MCF 10A (cell line): Measurements from ENCODE around the gene CIT. TPM values are rescaled to one million over a fixed set of nuclear protein-coding genes. Genes with fewer than 3 reads are reported as not detected.

Experiments used
- BruUV-seq: library from RNA; stranded (reverse); fragments of 400-500 nt; replicated peaks from 2 replicates; lab custom pipeline; 2021; lab: Mats Ljungman, UMichigan
- CTCF ChIA-PET: fragments of 300-600 bp; sonication (Branson Sonifier 250); formaldehyde crosslinking; extraction: SDS; loops from one replicate; lab custom pipeline; 2021; ENCODE audit warnings: antibody characterized with exemption, inconsistent platforms; lab: Yijun Ruan, JAX
- POLR2A ChIA-PET: fragments of 300-600, 350-650 bp; sonication (Branson Sonifier 250); formaldehyde crosslinking; extraction: SDS; loops from one replicate; lab custom pipeline; 2020; ENCODE audit warnings: antibody characterized with exemption, inconsistent platforms; lab: Yijun Ruan, JAX
- DNase-seq: peaks from one replicate; pipeline ENCODE4 v3.0.0-alpha.2; 2018; ENCODE audit not compliant: unreplicated experiment
- H3K27ac Mint-ChIP-seq: one replicate; pipeline ENCODE4 v1.8.0; 2022; ENCODE audit warnings: mild to moderate bottlenecking, low read depth, mixed read lengths; ENCODE audit not compliant: unreplicated experiment
- H3K27me3 Mint-ChIP-seq: one replicate; pipeline ENCODE4 v1.8.0; 2022; ENCODE audit warnings: mixed read lengths; ENCODE audit not compliant: insufficient read depth, unreplicated experiment
- H3K36me3 Mint-ChIP-seq: one replicate; pipeline ENCODE4 v1.8.0; 2022; ENCODE audit warnings: mild to moderate bottlenecking, moderate library complexity, mixed read lengths; ENCODE audit not compliant: insufficient read depth, unreplicated experiment
- H3K4me1 Mint-ChIP-seq: one replicate; pipeline ENCODE4 v1.8.0; 2022; ENCODE audit warnings: mixed read lengths; ENCODE audit not compliant: insufficient read depth, unreplicated experiment
- H3K4me3 Mint-ChIP-seq: one replicate; pipeline ENCODE4 v1.8.0; 2022; ENCODE audit warnings: mild to moderate bottlenecking, moderate library complexity, mixed read lengths; ENCODE audit not compliant: unreplicated experiment
- H3K9me3 Mint-ChIP-seq: one replicate; pipeline ENCODE4 v1.8.0; 2022; ENCODE audit warnings: mixed read lengths; ENCODE audit not compliant: unreplicated experiment
- intact Hi-C: fragments of 100-400 bp; cut with micrococcal nuclease; formaldehyde crosslinking; loops from 2 replicates; pipeline ENCODE4 v1.14.1; 2022
- total RNA-seq: library from RNA; stranded (reverse); gene quantifications from 2 replicates; pipeline ENCODE4 v1.2.3, GENCODE V29; 2022
- TF ChIP-seq, protein P1 (sequence below): fragments of 200-600 bp; IDR thresholded peaks from one replicate; pipeline ENCODE4 v1.8.0; 2022; ENCODE audit warnings: antibody characterized with exemption, mild to moderate bottlenecking; ENCODE audit not compliant: unreplicated experiment

CIT gene
- total RNA-seq, 1 experiment from 2014 or later: 25.0 TPM

DNA sequence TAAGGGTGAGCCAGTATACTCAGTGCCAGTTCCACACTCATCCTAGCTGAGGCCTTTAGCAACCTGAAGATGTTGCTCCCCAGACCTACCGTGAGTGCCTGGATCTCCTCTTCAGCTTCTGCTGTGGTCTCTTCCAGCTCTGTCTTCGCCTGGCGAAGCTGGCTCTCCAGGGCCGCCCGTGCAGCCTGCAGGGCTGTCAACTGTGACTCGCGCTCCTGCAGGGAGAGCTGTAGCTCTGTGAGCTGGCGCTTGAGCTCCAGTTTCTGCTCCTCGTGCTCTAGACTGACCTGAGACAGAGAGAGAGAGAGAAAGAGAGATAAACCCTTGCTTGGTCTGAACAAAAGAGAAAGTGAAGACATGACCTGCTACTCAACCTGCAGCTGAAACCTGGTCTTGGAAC, 125.2 kb downstream of the CIT start:
- ChIA-PET POLR2A (interaction anchor here (0.8 kb wide), 1 partner anchor 29 kb away, joined by 3 read pairs; no protein-coding TSS in a partner anchor), CTCF (interaction anchor here (0.7 to 1.7 kb wide), 2 partner anchors 11 to 53 kb away, joined by 3 to 6 read pairs; no protein-coding TSS in a partner anchor)
- no TSS peak for BruUV-seq
- H3K27ac Mint-ChIP-seq: no peak overlapping the region
- no peaks in the 10 kb centered on the region for H3K27me3 Mint-ChIP-seq
- intact Hi-C loops: no loop called here
- TF ChIP-seq, protein P1, sequence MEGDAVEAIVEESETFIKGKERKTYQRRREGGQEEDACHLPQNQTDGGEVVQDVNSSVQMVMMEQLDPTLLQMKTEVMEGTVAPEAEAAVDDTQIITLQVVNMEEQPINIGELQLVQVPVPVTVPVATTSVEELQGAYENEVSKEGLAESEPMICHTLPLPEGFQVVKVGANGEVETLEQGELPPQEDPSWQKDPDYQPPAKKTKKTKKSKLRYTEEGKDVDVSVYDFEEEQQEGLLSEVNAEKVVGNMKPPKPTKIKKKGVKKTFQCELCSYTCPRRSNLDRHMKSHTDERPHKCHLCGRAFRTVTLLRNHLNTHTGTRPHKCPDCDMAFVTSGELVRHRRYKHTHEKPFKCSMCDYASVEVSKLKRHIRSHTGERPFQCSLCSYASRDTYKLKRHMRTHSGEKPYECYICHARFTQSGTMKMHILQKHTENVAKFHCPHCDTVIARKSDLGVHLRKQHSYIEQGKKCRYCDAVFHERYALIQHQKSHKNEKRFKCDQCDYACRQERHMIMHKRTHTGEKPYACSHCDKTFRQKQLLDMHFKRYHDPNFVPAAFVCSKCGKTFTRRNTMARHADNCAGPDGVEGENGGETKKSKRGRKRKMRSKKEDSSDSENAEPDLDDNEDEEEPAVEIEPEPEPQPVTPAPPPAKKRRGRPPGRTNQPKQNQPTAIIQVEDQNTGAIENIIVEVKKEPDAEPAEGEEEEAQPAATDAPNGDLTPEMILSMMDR: no peak
- H3K4me1 Mint-ChIP-seq: no peaks in the 10 kb centered on the region
- no peak for DNase-seq
- H3K9me3 Mint-ChIP-seq: no peaks in the 10 kb centered on the region
- H3K4me3 Mint-ChIP-seq: no peak overlapping the region
- H3K36me3 Mint-ChIP-seq: peaks cover 7% of the 10 kb centered on the region

DNA sequence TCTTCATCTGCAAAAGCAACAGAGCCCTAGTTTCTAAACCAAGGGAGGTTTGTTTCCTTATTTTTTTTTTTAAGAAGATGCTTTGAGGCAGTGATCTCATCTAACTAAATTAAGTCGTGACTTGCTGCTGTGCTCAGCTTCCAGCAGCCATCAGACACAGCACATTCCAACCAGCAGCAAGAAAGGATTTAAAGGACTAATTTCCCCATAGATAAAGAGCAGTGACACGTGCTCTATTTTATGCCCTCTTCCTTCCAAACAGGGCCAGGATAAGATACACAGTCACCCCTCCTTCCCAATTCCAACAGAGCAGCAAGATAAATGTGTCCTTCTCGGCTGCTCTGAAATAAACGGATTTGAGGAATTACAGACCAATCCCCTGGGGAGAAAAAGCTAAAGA, 127.5 kb downstream of the CIT start:
- DNase-seq: no peak
- H3K27ac Mint-ChIP-seq: no peak overlapping the region
- CTCF ChIA-PET: interaction anchor here (1.2 kb wide), 1 partner anchor 18 kb away, joined by 3 read pairs; no protein-coding TSS in a partner anchor
- POLR2A ChIA-PET: no interaction called here
- no peak overlapping the region for H3K4me3 Mint-ChIP-seq
- TF ChIP-seq, protein P1: no peak
- peaks cover 11% of the 10 kb centered on the region for H3K9me3 Mint-ChIP-seq
- intact Hi-C loops: no loop called here
- H3K27me3 Mint-ChIP-seq: no peaks in the 10 kb centered on the region
- H3K36me3 Mint-ChIP-seq: peaks cover 4% of the 10 kb centered on the region
- no TSS peak for BruUV-seq
- no peaks in the 10 kb centered on the region for H3K4me1 Mint-ChIP-seq

DNA sequence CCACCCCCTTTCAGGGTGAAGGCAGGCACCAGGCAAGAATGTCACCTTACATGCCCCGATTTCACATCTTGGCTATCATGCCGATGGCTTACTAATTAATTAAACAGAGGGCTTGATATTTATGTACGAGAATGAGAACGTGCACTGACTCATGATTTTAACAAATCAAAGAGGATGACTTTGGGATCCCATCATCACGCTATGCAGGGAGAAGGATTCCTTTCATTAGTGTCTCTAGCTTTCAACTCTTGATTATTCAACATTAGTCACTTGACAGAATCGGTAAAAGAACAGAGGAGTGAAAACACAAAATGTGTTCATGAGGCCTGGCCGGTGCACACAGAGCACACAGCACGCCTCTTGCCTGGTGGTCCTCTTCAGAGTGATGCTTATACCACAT, 128.6 kb downstream of the CIT start:
- Mint-ChIP-seq H3K27ac (no peak overlapping the region), H3K4me1 (no peaks in the 10 kb centered on the region), H3K9me3 (peaks cover 22% of the 10 kb centered on the region), H3K27me3 (no peaks in the 10 kb centered on the region), H3K36me3 (peaks cover 11% of the 10 kb centered on the region), H3K4me3 (no peak overlapping the region)
- BruUV-seq: no TSS peak
- intact Hi-C loops: no loop called here
- no peak for DNase-seq
- TF ChIP-seq, protein P1: no peak
- ChIA-PET CTCF (no interaction called here), POLR2A (no interaction called here)

DNA sequence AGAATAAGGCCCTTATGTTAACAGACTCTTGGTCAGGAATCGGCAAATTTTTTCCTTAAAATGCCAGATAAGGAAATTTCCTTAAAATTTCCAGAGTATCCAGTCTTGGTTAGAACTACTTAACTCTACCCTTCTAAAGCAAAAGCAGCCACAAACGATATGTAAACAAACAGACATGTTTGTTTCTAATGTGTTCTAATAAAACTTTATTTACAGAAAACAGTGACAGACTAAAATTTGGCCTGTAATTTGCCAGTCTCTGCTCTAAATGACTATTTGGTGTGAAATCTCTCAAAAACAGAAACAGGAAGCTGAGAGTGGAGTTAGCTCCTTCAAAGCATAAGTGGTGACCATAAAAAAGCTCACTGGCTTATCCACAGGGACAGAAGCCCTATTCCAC, 131.0 kb downstream of the CIT start:
- CTCF ChIA-PET: interaction anchor here (1.2 kb wide), 1 partner anchor 35 kb away, joined by 4 read pairs; no protein-coding TSS in a partner anchor
- intact Hi-C loops: no loop called here
- Mint-ChIP-seq H3K4me1 (no peaks in the 10 kb centered on the region), H3K9me3 (peaks cover 22% of the 10 kb centered on the region), H3K27me3 (no peaks in the 10 kb centered on the region), H3K4me3 (no peak overlapping the region), H3K27ac (no peak overlapping the region), H3K36me3 (peaks cover 15% of the 10 kb centered on the region)
- BruUV-seq: no TSS peak
- POLR2A ChIA-PET: no interaction called here
- TF ChIP-seq, protein P1: no peak
- no peak for DNase-seq
